WTC11 (cell line): Measurements from ENCODE around the gene IFT122. TPM values are rescaled to one million over a fixed set of nuclear protein-coding genes. Genes with fewer than 3 reads are reported as not detected.
A peak's percentile ranks its signal among the peaks of the same experiment; 100 is the strongest.

Experiments
- ATAC-seq: fragments of 200-7000 bp; cut with Tn5 transposase; 2 replicates; pipeline ENCODE4 v1.10.0; 2021; ENCODE audit warnings: mild to moderate bottlenecking, moderate library complexity
- CTCF ChIA-PET: fragments of 300-600 bp; sonication (Branson Sonifier 250); formaldehyde crosslinking; loops from one replicate; lab custom pipeline; 2021; ENCODE audit warnings: antibody characterized with exemption; lab: Charles Lee
- POLR2A ChIA-PET: fragments of 350-600 bp; sonication (Branson Sonifier 250); formaldehyde crosslinking; loops from one replicate; lab custom pipeline; 2021; ENCODE audit warnings: antibody characterized with exemption; lab: Charles Lee
- DNase-seq: peaks from one replicate; pipeline ENCODE4 v3.0.0; 2021; ENCODE audit warnings: low spot score
- H3K27ac Mint-ChIP-seq: 2 replicates; pipeline ENCODE4 v1.8.0; 2021; ENCODE audit warnings: mixed read lengths
- H3K27me3 Mint-ChIP-seq: 2 replicates; pipeline ENCODE4 v1.8.0; 2021; ENCODE audit warnings: low read depth, mild to moderate bottlenecking, moderate library complexity, mixed read lengths
- H3K36me3 Mint-ChIP-seq: 2 replicates; pipeline ENCODE4 v1.8.0; 2021; ENCODE audit warnings: mixed read lengths
- H3K4me1 Mint-ChIP-seq: 2 replicates; pipeline ENCODE4 v1.8.0; 2022; ENCODE audit warnings: mixed read lengths
- H3K4me3 Mint-ChIP-seq: 2 replicates; pipeline ENCODE4 v1.8.0; 2021; ENCODE audit warnings: mild to moderate bottlenecking, moderate library complexity, mixed read lengths
- H3K9me3 Mint-ChIP-seq: 2 replicates; pipeline ENCODE4 v1.8.0; 2021; ENCODE audit warnings: mixed read lengths
- AFF4 ChIP-seq: sonication (generic); formaldehyde crosslinking; IDR thresholded peaks from 2 replicates; pipeline ENCODE4 v1.8.1; 2023; ENCODE audit warnings: mild to moderate bottlenecking, missing genetic modification reagents, borderline replicate concordance
- ATF2 ChIP-seq: sonication (generic); formaldehyde crosslinking; IDR thresholded peaks from 2 replicates; pipeline ENCODE4 v1.8.1; 2022; ENCODE audit warnings: low read depth, missing genetic modification reagents, borderline replicate concordance
- E2F1 ChIP-seq: sonication (generic); formaldehyde crosslinking; IDR thresholded peaks from 2 replicates; pipeline ENCODE4 v1.8.0; 2022; ENCODE audit warnings: mild to moderate bottlenecking, missing genetic modification reagents
- EMX1 ChIP-seq: fragments of 250-450 bp; sonication (Bioruptor Pico); IDR thresholded peaks from 2 replicates; pipeline ENCODE4 v1.8.0; 2021; ENCODE audit warnings: mild to moderate bottlenecking
- ERG ChIP-seq: fragments of 250-450 bp; sonication (Bioruptor Pico); IDR thresholded peaks from 2 replicates; pipeline ENCODE4 v1.8.0; 2021; ENCODE audit warnings: mild to moderate bottlenecking
- ESRRA ChIP-seq: sonication (generic); formaldehyde crosslinking; IDR thresholded peaks from 2 replicates; pipeline ENCODE4 v1.8.1; 2022; ENCODE audit warnings: mild to moderate bottlenecking, missing genetic modification reagents, borderline replicate concordance
- FOXJ3 ChIP-seq: sonication (generic); formaldehyde crosslinking; IDR thresholded peaks from 2 replicates; pipeline ENCODE4 v1.9.0; 2021; ENCODE audit warnings: missing genetic modification reagents, mild to moderate bottlenecking, borderline replicate concordance
- JAZF1 ChIP-seq: fragments of 250-450 bp; sonication (Bioruptor Pico); IDR thresholded peaks from 2 replicates; pipeline ENCODE4 v1.9.0; 2021; ENCODE audit warnings: moderate library complexity, mild to moderate bottlenecking, inconsistent platforms
- MAX ChIP-seq: sonication (generic); formaldehyde crosslinking; IDR thresholded peaks from 2 replicates; pipeline ENCODE4 v1.8.0; 2022; ENCODE audit warnings: mild to moderate bottlenecking, missing genetic modification reagents
- MXD4 ChIP-seq: fragments of 250-450 bp; sonication (Bioruptor Pico); IDR thresholded peaks from 2 replicates; pipeline ENCODE4 v1.8.0; 2021; ENCODE audit warnings: mild to moderate bottlenecking, moderate library complexity, borderline replicate concordance
- MYBL2 ChIP-seq: sonication (generic); formaldehyde crosslinking; IDR thresholded peaks from 2 replicates; pipeline ENCODE4 v1.8.1; 2023; ENCODE audit warnings: mild to moderate bottlenecking, moderate library complexity, missing genetic modification reagents
- NFE2L1 ChIP-seq: sonication (generic); formaldehyde crosslinking; IDR thresholded peaks from 2 replicates; pipeline ENCODE4 v1.8.1; 2023; ENCODE audit warnings: missing genetic modification reagents
- OVOL2 ChIP-seq: fragments of 250-450 bp; sonication (Bioruptor Pico); IDR thresholded peaks from 2 replicates; pipeline ENCODE4 v1.9.0; 2021; ENCODE audit warnings: mild to moderate bottlenecking, borderline replicate concordance
- PRDM15 ChIP-seq: sonication (generic); formaldehyde crosslinking; IDR thresholded peaks from 2 replicates; pipeline ENCODE4 v1.8.0; 2022; ENCODE audit warnings: missing genetic modification reagents
- USF2 ChIP-seq: sonication (generic); formaldehyde crosslinking; IDR thresholded peaks from 2 replicates; pipeline ENCODE4 v1.8.1; 2023; ENCODE audit warnings: mild to moderate bottlenecking, missing genetic modification reagents, moderate library complexity
- ZSCAN18 ChIP-seq: fragments of 250-450 bp; sonication (Bioruptor Pico); IDR thresholded peaks from 2 replicates; pipeline ENCODE4 v2.1.2; 2022; ENCODE audit warnings: mild to moderate bottlenecking, moderate library complexity
- total RNA-seq: library from RNA; stranded (reverse); gene quantifications from 3 replicates; pipeline ENCODE4 v1.2.3, GENCODE V29; 2021

Gene IFT122
- total RNA-seq, 1 experiment from 2014 or later = 22.8 TPM

- H3K27ac Mint-ChIP-seq = peak overlapping the region; percentile 91
- CTCF ChIA-PET = interaction anchor here (0.6 to 2.5 kb wide), 9 partner anchors 16 to 456 kb away, joined by 3 to 17 read pairs (median 4); no protein-coding TSS in a partner anchor
- DNase-seq (no peak), ATAC-seq (peak; percentile 26)
- no peaks in the 10 kb centered on the region for H3K9me3 Mint-ChIP-seq
- H3K4me1 Mint-ChIP-seq = peaks cover 54% of the 10 kb centered on the region
- peaks cover 9% of the 10 kb centered on the region; the same call in 1 of the 2 replicates for H3K36me3 Mint-ChIP-seq
- no peak for TF ChIP-seq ESRRA (CRISPR knock-in tag)
- no peak for TF ChIP-seq OVOL2 (CRISPR knock-in tag)
- no peak for TF ChIP-seq ATF2 (CRISPR knock-in tag)
- no peak for TF ChIP-seq USF2 (CRISPR knock-in tag)
- no peak for TF ChIP-seq JAZF1 (CRISPR knock-in tag)
- TF ChIP-seq FOXJ3 (CRISPR knock-in tag) = no peak
- TF ChIP-seq MXD4 = no peak
- TF ChIP-seq NFE2L1 (CRISPR knock-in tag) = no peak
- no peak for TF ChIP-seq AFF4 (CRISPR knock-in tag)
- TF ChIP-seq EMX1 (CRISPR knock-in tag) = no peak
- no peak for TF ChIP-seq ZSCAN18 (CRISPR knock-in tag)
- TF ChIP-seq MAX (CRISPR knock-in tag) = no peak
- TF ChIP-seq ERG (CRISPR knock-in tag) = no peak
- no peak for TF ChIP-seq MYBL2 (CRISPR knock-in tag)
- no peak for TF ChIP-seq PRDM15 (CRISPR knock-in tag)
- no peak for TF ChIP-seq E2F1 (CRISPR knock-in tag)
- H3K4me3 Mint-ChIP-seq = peak overlapping the region; percentile 10
- POLR2A ChIA-PET = interaction anchor here (1.1 kb wide), 1 partner anchor 59 kb away, joined by 3 read pairs; no protein-coding TSS in a partner anchor
- H3K27me3 Mint-ChIP-seq = no peaks in the 10 kb centered on the region
Observed at GRCh38 chr3:129485721-129486663, 46.0 kb downstream of the IFT122 start.
